CD4-positive, alpha-beta memory T cell (primary cell): Measurements from ENCODE around the gene SAPCD2. TPM values are rescaled to one million over a fixed set of nuclear protein-coding genes. Genes with fewer than 3 reads are reported as not detected.

ENCODE experiments used
- CTCF ChIA-PET: fragments of 350-600 bp; sonication (Branson Sonifier 250); formaldehyde crosslinking; loops from one replicate; lab custom pipeline; 2021; ENCODE audit warnings: inconsistent platforms; ENCODE audit not compliant: partially characterized antibody; lab: Charles Lee
- POLR2A ChIA-PET: fragments of 350-600 bp; sonication (Branson Sonifier 250); formaldehyde crosslinking; loops from one replicate; lab custom pipeline; 2021; ENCODE audit not compliant: partially characterized antibody; lab: Charles Lee
- DNase-seq, 5 donors: peaks; one replicate each; pipeline versions ENCODE4 v3.0.0 to v3.0.0-alpha.2; 2020 to 2022; ENCODE audit warnings: mixed read lengths in 1 of 5
- H3K27ac ChIP-seq: one replicate; pipeline ENCODE4 v1.7.0; 2013; ENCODE audit warnings: low read depth, low read length
- H3K27me3 ChIP-seq: 2 replicates; pipeline ENCODE4 v1.7.0; 2013; ENCODE audit warnings: mild to moderate bottlenecking, low read length, moderate library complexity; ENCODE audit not compliant: insufficient read depth
- H3K36me3 ChIP-seq: 2 replicates; pipeline ENCODE4 v1.7.0; 2013; ENCODE audit warnings: mild to moderate bottlenecking, low read length, moderate library complexity; ENCODE audit not compliant: insufficient read depth
- H3K4me1 ChIP-seq: 2 replicates; pipeline ENCODE4 v1.7.0; 2013; ENCODE audit warnings: mild to moderate bottlenecking, low read length, moderate library complexity; ENCODE audit not compliant: insufficient read depth
- H3K4me3 ChIP-seq, 2 donors: one replicate each; pipeline ENCODE4 v1.7.0; 2013; ENCODE audit warnings: low read length in 2 of 2, mild to moderate bottlenecking in 1 of 2
- H3K9me3 ChIP-seq, 2 donors: one replicate each; pipeline ENCODE4 v1.7.0; 2013; ENCODE audit warnings: low read length in 2 of 2, control low read depth in 1 of 2; ENCODE audit not compliant: control insufficient read depth in 1 of 2
- H3K27ac Mint-ChIP-seq, 7 donors: one replicate each; pipeline ENCODE4 v1.8.0; 2020 to 2021; ENCODE audit warnings: mixed read lengths in 7 of 7, mild to moderate bottlenecking in 6 of 7, inconsistent platforms in 3 of 7, moderate library complexity in 3 of 7
- H3K27me3 Mint-ChIP-seq, 2 donors: one replicate each; pipeline ENCODE4 v1.8.0; 2020 to 2021; ENCODE audit warnings: mixed read lengths in 2 of 2
- H3K36me3 Mint-ChIP-seq, 2 donors: one replicate each; pipeline ENCODE4 v1.8.0; 2020 to 2021; ENCODE audit warnings: mixed read lengths in 2 of 2, inconsistent platforms in 1 of 2, mild to moderate bottlenecking in 1 of 2
- H3K4me1 Mint-ChIP-seq, 4 donors: one replicate each; pipeline ENCODE4 v1.8.0; 2020 to 2021; ENCODE audit warnings: mixed read lengths in 4 of 4, mild to moderate bottlenecking in 1 of 4
- H3K4me3 Mint-ChIP-seq, 8 donors: one replicate each; pipeline ENCODE4 v1.8.0; 2020 to 2021; ENCODE audit warnings: mixed read lengths in 8 of 8, mild to moderate bottlenecking in 7 of 8, moderate library complexity in 6 of 8, inconsistent platforms in 3 of 8
- H3K9me3 Mint-ChIP-seq, 8 donors: one replicate each; pipeline ENCODE4 v1.8.0; 2020 to 2021; ENCODE audit warnings: mixed read lengths in 8 of 8, mild to moderate bottlenecking in 5 of 8, inconsistent platforms in 3 of 8, moderate library complexity in 1 of 8
- intact Hi-C: fragments of 100-400 bp; cut with micrococcal nuclease; formaldehyde crosslinking; loops from one replicate; pipeline ENCODE4 v1.15.1; 2023
- polyA plus RNA-seq, 2 donors: library from polyadenylated mRNA; unstranded; fragments of 300-500 nt; fragmentation: Illumina TruSeq; gene quantifications; one replicate each; pipeline ENCODE4 v1.2.3, GENCODE V29; 2021
- total RNA-seq, 2 experiments: library from RNA; stranded (reverse); gene quantifications; one replicate each; pipeline ENCODE4 v1.2.3, GENCODE V29; 2021

SAPCD2 gene
- total and polyA plus RNA-seq, 4 experiments from 2014 or later: 0.09 to 0.15 (median 0.11) TPM

GRCh38 chr9:137070906-137071275 lies 534 bp upstream of the SAPCD2 start:
- ChIA-PET CTCF (interaction anchor here (0.7 to 3.4 kb wide), 7 partner anchors 7 to 194 kb away, joined by 3 to 15 read pairs (median 4); partner anchors contain the start of genes MAN1B1 and NPDC1), POLR2A (interaction anchor here (0.6 to 5.3 kb wide), 16 partner anchors 9 to 271 kb away, joined by 3 to 66 read pairs (median 4); partner anchors contain the start of genes FUT7, MAN1B1, PAXX and SSNA1)
- peaks cover 0 to 4% of the 10 kb centered on the region in 2 donors for H3K27me3 Mint-ChIP-seq
- H3K9me3 Mint-ChIP-seq: no peaks in the 10 kb centered on the region
- intact Hi-C loops: loop anchor here (1.0 kb wide), 1 partner anchor 15 kb away; the partner anchor contains the start of gene MAN1B1
- H3K27ac Mint-ChIP-seq: peak overlapping the region in 5 of 7 donors; percentile 47 to 91 (median 82)
- peaks cover 4 to 17% (median 11%) of the 10 kb centered on the region in 4 donors for H3K4me1 Mint-ChIP-seq
- Histone ChIP-seq H3K27me3 (no peaks in the 10 kb centered on the region), H3K4me1 (peaks cover 21% of the 10 kb centered on the region), H3K27ac (no peak overlapping the region), H3K4me3 (peak overlapping the region in 1 of 2 donors; percentile 57), H3K36me3 (no peaks in the 10 kb centered on the region), H3K9me3 (no peaks in the 10 kb centered on the region)
- DNase-seq: no peak
- H3K4me3 Mint-ChIP-seq: peak overlapping the region; percentile 59 to 86 (median 75)
- H3K36me3 Mint-ChIP-seq: no peaks in the 10 kb centered on the region

GRCh38 chr9:137069508-137070091 lies 757 bp downstream of the SAPCD2 start:
- Mint-ChIP-seq H3K4me3 (peak overlapping the region in 1 of 8 donors; percentile 31), H3K27me3 (peaks cover 0 to 4% of the 10 kb centered on the region in 2 donors), H3K27ac (no peak overlapping the region), H3K36me3 (no peaks in the 10 kb centered on the region), H3K9me3 (no peaks in the 10 kb centered on the region), H3K4me1 (peaks cover 4 to 17% (median 11%) of the 10 kb centered on the region in 4 donors)
- no peaks in the 10 kb centered on the region for H3K9me3 ChIP-seq
- DNase-seq: peak in 1 of 5 donors; percentile 32
- no peak overlapping the region for H3K27ac ChIP-seq
- intact Hi-C loops: loop anchor here (1.0 kb wide), 1 partner anchor 17 kb away; the partner anchor contains the start of gene MAN1B1
- peaks cover 21% of the 10 kb centered on the region for H3K4me1 ChIP-seq
- CTCF ChIA-PET: interaction anchor here (1.4 to 3.4 kb wide), 5 partner anchors 12 to 43 kb away, joined by 4 to 15 read pairs (median 6); partner anchors contain the start of gene NPDC1
- no peaks in the 10 kb centered on the region for H3K36me3 ChIP-seq
- H3K4me3 ChIP-seq: no peak overlapping the region
- POLR2A ChIA-PET: interaction anchor here (0.9 to 5.3 kb wide), 15 partner anchors 11 to 171 kb away, joined by 3 to 66 read pairs (median 4); partner anchors contain the start of genes FUT7, MAN1B1, SSNA1 and TUBB4B
- no peaks in the 10 kb centered on the region for H3K27me3 ChIP-seq

- POLR2A ChIA-PET: interaction anchor here (0.8 to 5.3 kb wide), 11 partner anchors 8 to 278 kb away, joined by 3 to 66 read pairs (median 6); partner anchors contain the start of genes MAN1B1, NPDC1, TMEM141 and TUBB4B
- H3K4me1 ChIP-seq: peaks cover 21% of the 10 kb centered on the region
- intact Hi-C loops: no loop called here
- H3K27me3 ChIP-seq: no peaks in the 10 kb centered on the region
- no peaks in the 10 kb centered on the region for H3K9me3 Mint-ChIP-seq
- peaks cover 7 to 21% (median 12%) of the 10 kb centered on the region in 4 donors for H3K4me1 Mint-ChIP-seq
- no peak overlapping the region for H3K27ac ChIP-seq
- no peak overlapping the region for H3K27ac Mint-ChIP-seq
- no peak overlapping the region for H3K4me3 ChIP-seq
- H3K36me3 ChIP-seq: no peaks in the 10 kb centered on the region
- peaks cover 0 to 4% of the 10 kb centered on the region in 2 donors for H3K27me3 Mint-ChIP-seq
- CTCF ChIA-PET: interaction anchor here (0.7 to 4.5 kb wide), 22 partner anchors 8 to 281 kb away, joined by 3 to 58 read pairs (median 7); partner anchors contain the start of genes ABCA2, AJM1, MAN1B1 and NPDC1
- H3K9me3 ChIP-seq: no peaks in the 10 kb centered on the region
- peak overlapping the region in 1 of 8 donors; percentile 31 for H3K4me3 Mint-ChIP-seq
- peak in 1 of 5 donors; percentile 3 for DNase-seq
- H3K36me3 Mint-ChIP-seq: no peaks in the 10 kb centered on the region
Observed at GRCh38 chr9:137068539-137069507, 1.5 kb downstream of the SAPCD2 start.

GRCh38 chr9:137067860-137068538 lies 2.4 kb downstream of the SAPCD2 start:
- no peaks in the 10 kb centered on the region for H3K9me3 ChIP-seq
- intact Hi-C loops: loop anchor here (1.0 kb wide), 2 partner anchors 22 to 40 kb away; partner anchors contain the start of genes ABCA2 and NPDC1
- peaks cover 7 to 21% (median 12%) of the 10 kb centered on the region in 4 donors for H3K4me1 Mint-ChIP-seq
- peaks cover 0 to 4% of the 10 kb centered on the region in 2 donors for H3K27me3 Mint-ChIP-seq
- H3K27ac ChIP-seq: no peak overlapping the region
- CTCF ChIA-PET: interaction anchor here (0.7 to 4.5 kb wide), 25 partner anchors 9 to 284 kb away, joined by 3 to 58 read pairs (median 6); partner anchors contain the start of genes ABCA2, AJM1, MAN1B1 and NPDC1
- H3K36me3 ChIP-seq: no peaks in the 10 kb centered on the region
- POLR2A ChIA-PET: interaction anchor here (0.6 to 5.3 kb wide), 11 partner anchors 9 to 277 kb away, joined by 3 to 66 read pairs (median 4); partner anchors contain the start of genes MAN1B1, NPDC1, PAXX and TMEM141
- no peaks in the 10 kb centered on the region for H3K27me3 ChIP-seq
- H3K27ac Mint-ChIP-seq: peak overlapping the region in 3 of 7 donors; percentile 54 to 86 (median 70)
- no peaks in the 10 kb centered on the region for H3K9me3 Mint-ChIP-seq
- H3K4me1 ChIP-seq: peaks cover 21% of the 10 kb centered on the region
- no peaks in the 10 kb centered on the region for H3K36me3 Mint-ChIP-seq
- DNase-seq: peak; percentile 84 to 89 (median 86)
- peak overlapping the region in 6 of 8 donors; percentile 17 to 68 (median 44) for H3K4me3 Mint-ChIP-seq
- no peak overlapping the region for H3K4me3 ChIP-seq

GRCh38 chr9:137066096-137066861 lies 4.1 kb downstream of the SAPCD2 start:
- Mint-ChIP-seq H3K27me3 (peaks cover 0 to 4% of the 10 kb centered on the region in 2 donors), H3K9me3 (no peaks in the 10 kb centered on the region), H3K36me3 (no peaks in the 10 kb centered on the region), H3K27ac (no peak overlapping the region), H3K4me3 (no peak overlapping the region), H3K4me1 (peaks cover 7 to 19% (median 11%) of the 10 kb centered on the region in 4 donors)
- intact Hi-C loops: no loop called here
- peaks cover 21% of the 10 kb centered on the region for H3K4me1 ChIP-seq
- DNase-seq: no peak
- no peaks in the 10 kb centered on the region for H3K36me3 ChIP-seq
- ChIA-PET CTCF (interaction anchor here (0.5 to 4.5 kb wide), 20 partner anchors 8 to 288 kb away, joined by 3 to 58 read pairs (median 6); partner anchors contain the start of genes ABCA2, MAN1B1, NPDC1 and UAP1L1), POLR2A (interaction anchor here (0.7 to 1.2 kb wide), 2 partner anchors 20 kb away, joined by 3 read pairs; partner anchors contain the start of gene MAN1B1)
- H3K4me3 ChIP-seq: no peak overlapping the region
- no peaks in the 10 kb centered on the region for H3K9me3 ChIP-seq
- no peak overlapping the region for H3K27ac ChIP-seq
- no peaks in the 10 kb centered on the region for H3K27me3 ChIP-seq
